HepG2 (cell line): ENCODE results near the gene CAND2. TPM values are rescaled to one million over a fixed set of nuclear protein-coding genes. Genes with fewer than 3 reads are reported as not detected.

Experiments used
- AKAP8 ChIP-seq: sonication (generic); formaldehyde crosslinking; IDR thresholded peaks from 2 replicates; pipeline ENCODE4 v1.5.1; 2020; ENCODE audit warnings: mild to moderate bottlenecking, missing genetic modification reagents
- CCAR2 ChIP-seq: fragments of 200-400 bp; formaldehyde crosslinking; optimal IDR thresholded peaks from 2 replicates; pipeline ENCODE3; 2018; ENCODE audit warnings: low read depth, mild to moderate bottlenecking, low read length, moderate library complexity
- CHD4 ChIP-seq: fragments of 200-600 bp; sonication (generic); IDR thresholded peaks from 2 replicates; pipeline ENCODE4 v1.7.0; 2017; ENCODE audit warnings: mild to moderate bottlenecking, low read length, borderline replicate concordance
- DMAP1 ChIP-seq: IDR thresholded peaks from 2 replicates; pipeline ENCODE4 v1.6.1; 2016
- ERF ChIP-seq: IDR thresholded peaks from 2 replicates; pipeline ENCODE4 v1.6.1; 2018; ENCODE audit warnings: missing biosample characterization, missing genetic modification reagents
- HDAC1 ChIP-seq: sonication (generic); formaldehyde crosslinking; IDR thresholded peaks from 2 replicates; pipeline ENCODE4 v1.5.1; 2020; ENCODE audit warnings: mild to moderate bottlenecking, missing genetic modification reagents
- MEIS2 ChIP-seq: sonication (generic); formaldehyde crosslinking; IDR thresholded peaks from 2 replicates; pipeline ENCODE4 v1.9.0; 2021; ENCODE audit warnings: mild to moderate bottlenecking, missing genetic modification reagents
- MXD1 ChIP-seq: sonication (generic); formaldehyde crosslinking; IDR thresholded peaks from 2 replicates; pipeline ENCODE4 v1.4.0; 2020; ENCODE audit warnings: mild to moderate bottlenecking, missing genetic modification reagents
- PRDM4 ChIP-seq: sonication (generic); formaldehyde crosslinking; IDR thresholded peaks from 2 replicates; pipeline ENCODE4 v1.9.0; 2021; ENCODE audit warnings: missing genetic modification reagents, borderline replicate concordance
- RARG ChIP-seq: sonication (generic); formaldehyde crosslinking; IDR thresholded peaks from 2 replicates; pipeline ENCODE4 v1.4.0; 2020; ENCODE audit warnings: low read depth, mild to moderate bottlenecking, missing genetic modification reagents
- RELA ChIP-seq: sonication (generic); formaldehyde crosslinking; IDR thresholded peaks from 2 replicates; pipeline ENCODE4 v1.4.0; 2020; ENCODE audit warnings: missing genetic modification reagents
- REST ChIP-seq, 2 experiments: IDR thresholded peaks; 2 replicates each; pipeline ENCODE4 v1.6.1; 2011 to 2012; ENCODE audit warnings: low read length in 2 of 2, borderline replicate concordance in 1 of 2, low read depth in 1 of 2, mild to moderate bottlenecking in 1 of 2, moderate library complexity in 1 of 2
- SMC3 ChIP-seq: IDR thresholded peaks from 2 replicates; pipeline ENCODE4 v1.6.1; 2011; ENCODE audit warnings: low read length, improper control_type of control experiment
- ZNF331 ChIP-seq: sonication (generic); formaldehyde crosslinking; IDR thresholded peaks from 2 replicates; pipeline ENCODE4 v1.4.0; 2020; ENCODE audit warnings: missing genetic modification reagents
- ZNF704 ChIP-seq: sonication (generic); formaldehyde crosslinking; IDR thresholded peaks from 2 replicates; pipeline ENCODE4 v1.8.1; 2023; ENCODE audit warnings: mild to moderate bottlenecking, inconsistent platforms, moderate library complexity, missing genetic modification reagents, borderline replicate concordance
- ZNF768 ChIP-seq: sonication (generic); formaldehyde crosslinking; IDR thresholded peaks from 2 replicates; pipeline ENCODE4 v1.4.0; 2020; ENCODE audit warnings: missing genetic modification reagents
- ZNF792 ChIP-seq: IDR thresholded peaks from 2 replicates; pipeline ENCODE4 v1.6.1; 2016
- polyA plus RNA-seq, 8 experiments: library from polyadenylated mRNA; depleted of rRNA in 3 of 8; stranded (reverse) in 7 of 8; unstranded in 1 of 8; fragments of >200 nt; fragmentation: Illumina TruSeq in 4 of 8; extraction: Trizol in 4 of 8; gene quantifications; 2 replicates each; pipeline versions ENCODE4 v1.2.1 to v1.2.3, GENCODE V29; 2011 to 2016; ENCODE audit warnings: low read depth in 4 of 8, missing spikeins in 1 of 8, mixed read lengths in 1 of 8; ENCODE audit not compliant: insufficient read depth in 1 of 8
- total RNA-seq, 5 experiments: library from RNA; depleted of rRNA; stranded (reverse); fragments of >200 nt; fragmentation: Illumina TruSeq; extraction: Trizol; gene quantifications; 2 replicates each; pipeline ENCODE4 v1.2.3, GENCODE V29; 2016; ENCODE audit warnings: low read depth in 1 of 5
- TF ChIP-seq, protein P1 (sequence below): sonication (generic); formaldehyde crosslinking; IDR thresholded peaks from 2 replicates; pipeline ENCODE4 v1.8.1; 2023; ENCODE audit warnings: mild to moderate bottlenecking, missing genetic modification reagents
- TF ChIP-seq, protein P2 (sequence below): sonication (generic); formaldehyde crosslinking; IDR thresholded peaks from 2 replicates; pipeline ENCODE4 v1.8.0; 2022; ENCODE audit warnings: mild to moderate bottlenecking, missing genetic modification reagents, moderate library complexity

Gene CAND2
- total and polyA plus RNA-seq, 2 of the 13 experiments (the other 11 are each of a cell fraction or from before 2014, with no cell fraction given): 0.01 TPM; not detected in 1

- TF ChIP-seq REST (IDR thresholded peaks at IDR 0.05; ENCODE audit: borderline replicate concordance in 1 of 2, low read depth in 1 of 2, low read length in 2 of 2): peak in 1 of 2 experiments; percentile 43; a peak in 1 of 4 replicates
- peak; percentile 83; the same call in 1 of the 2 replicates for TF ChIP-seq MXD1 (CRISPR knock-in tag)
- TF ChIP-seq DMAP1 (CRISPR knock-in tag): peak; percentile 99
- TF ChIP-seq ERF: peak; percentile 16; the same call in 1 of the 2 replicates
- no peak for TF ChIP-seq AKAP8 (CRISPR knock-in tag)
- no peak for TF ChIP-seq RELA (CRISPR knock-in tag)
- TF ChIP-seq ZNF704 (CRISPR knock-in tag): no peak
- TF ChIP-seq PRDM4 (CRISPR knock-in tag): no peak
- TF ChIP-seq ZNF331 (CRISPR knock-in tag): peak; percentile 51; the same call in 1 of the 2 replicates
- TF ChIP-seq CCAR2: no peak
- TF ChIP-seq, protein P1, sequence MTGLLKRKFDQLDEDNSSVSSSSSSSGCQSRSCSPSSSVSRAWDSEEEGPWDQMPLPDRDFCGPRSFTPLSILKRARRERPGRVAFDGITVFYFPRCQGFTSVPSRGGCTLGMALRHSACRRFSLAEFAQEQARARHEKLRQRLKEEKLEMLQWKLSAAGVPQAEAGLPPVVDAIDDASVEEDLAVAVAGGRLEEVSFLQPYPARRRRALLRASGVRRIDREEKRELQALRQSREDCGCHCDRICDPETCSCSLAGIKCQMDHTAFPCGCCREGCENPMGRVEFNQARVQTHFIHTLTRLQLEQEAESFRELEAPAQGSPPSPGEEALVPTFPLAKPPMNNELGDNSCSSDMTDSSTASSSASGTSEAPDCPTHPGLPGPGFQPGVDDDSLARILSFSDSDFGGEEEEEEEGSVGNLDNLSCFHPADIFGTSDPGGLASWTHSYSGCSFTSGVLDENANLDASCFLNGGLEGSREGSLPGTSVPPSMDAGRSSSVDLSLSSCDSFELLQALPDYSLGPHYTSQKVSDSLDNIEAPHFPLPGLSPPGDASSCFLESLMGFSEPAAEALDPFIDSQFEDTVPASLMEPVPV (CRISPR knock-in tag): no peak
- TF ChIP-seq RARG (CRISPR knock-in tag): no peak
- TF ChIP-seq SMC3: peak; percentile 42
- TF ChIP-seq ZNF768 (CRISPR knock-in tag): peak; percentile 47; the same call in 1 of the 2 replicates
- TF ChIP-seq CHD4: no peak
- TF ChIP-seq HDAC1: peak; percentile 74; the same call in 1 of the 2 replicates
- peak; percentile 69; the same call in 1 of the 2 replicates for TF ChIP-seq MEIS2
- TF ChIP-seq, protein P2, sequence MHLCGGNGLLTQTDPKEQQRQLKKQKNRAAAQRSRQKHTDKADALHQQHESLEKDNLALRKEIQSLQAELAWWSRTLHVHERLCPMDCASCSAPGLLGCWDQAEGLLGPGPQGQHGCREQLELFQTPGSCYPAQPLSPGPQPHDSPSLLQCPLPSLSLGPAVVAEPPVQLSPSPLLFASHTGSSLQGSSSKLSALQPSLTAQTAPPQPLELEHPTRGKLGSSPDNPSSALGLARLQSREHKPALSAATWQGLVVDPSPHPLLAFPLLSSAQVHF (CRISPR knock-in tag): no peak
- TF ChIP-seq ZNF792 (CRISPR knock-in tag): peak; percentile 75
These were observed 44.9 kb downstream of the CAND2 start, which contains the start of gene RPL32 (continued) for GRCh38 chr3:12841149-12841969.
